ENCODE data around the gene SCART1. TPM values are rescaled to one million over a fixed set of nuclear protein-coding genes. Genes with fewer than 3 reads are reported as not detected.
"Not testable (repeated sequence)": the region's sequence is repeated elsewhere in the genome, so short reads cannot be mapped to it uniquely, and the experiment has no call there.

SCART1 gene
- total RNA-seq, 1 experiment from 2014 or later, result 1.2 TPM

- no peak for DNase-seq (ENCODE audit: extremely low read depth, low read depth)
Measured at GRCh38 chr10:133467286-133467911, 13.7 kb downstream of the SCART1 start.

GRCh38 chr10:133469205-133469604 is 15.5 kb downstream of the SCART1 start:
- DNase-seq (ENCODE audit: extremely low read depth, low read depth), result not testable (repeated sequence)

GRCh38 chr10:133471300-133472109 is 17.8 kb downstream of the SCART1 start:
- no peak for DNase-seq (ENCODE audit: extremely low read depth, low read depth)

GRCh38 chr10:133473270-133473669 is 19.5 kb downstream of the SCART1 start:
- no peak for DNase-seq (ENCODE audit: extremely low read depth, low read depth)

- DNase-seq (ENCODE audit: extremely low read depth, low read depth), result no peak
Measured at GRCh38 chr10:133474027-133474426, 20.3 kb downstream of the SCART1 start.

- no peak for DNase-seq (ENCODE audit: extremely low read depth, low read depth)
Measured at GRCh38 chr10:133474665-133475424, 21.1 kb downstream of the SCART1 start.

- DNase-seq (ENCODE audit: extremely low read depth, low read depth), result no peak
Measured at GRCh38 chr10:133475425-133475734, 21.6 kb downstream of the SCART1 start.

GRCh38 chr10:133475821-133476640 is 22.3 kb downstream of the SCART1 start:
- DNase-seq (ENCODE audit: extremely low read depth, low read depth), result no peak

GRCh38 chr10:133476641-133476990 is 22.9 kb downstream of the SCART1 start:
- no peak for DNase-seq (ENCODE audit: extremely low read depth, low read depth)

- DNase-seq (ENCODE audit: extremely low read depth, low read depth), result no peak
Measured at GRCh38 chr10:133481086-133481643, 27.4 kb downstream of the SCART1 start.

- no peak for DNase-seq (ENCODE audit: extremely low read depth, low read depth)
Measured at GRCh38 chr10:133481657-133482056, 27.9 kb downstream of the SCART1 start.

GRCh38 chr10:133484818-133485217 is 31.1 kb downstream of the SCART1 start:
- no peak for DNase-seq (ENCODE audit: extremely low read depth, low read depth)

GRCh38 chr10:133487085-133487484 is 33.3 kb downstream of the SCART1 start:
- no peak for DNase-seq (ENCODE audit: extremely low read depth, low read depth)

- DNase-seq (ENCODE audit: extremely low read depth, low read depth), result no peak
Measured at GRCh38 chr10:133488354-133488753, 34.6 kb downstream of the SCART1 start.

- no peak for DNase-seq (ENCODE audit: extremely low read depth, low read depth)
Measured at GRCh38 chr10:133489816-133490588, 36.3 kb downstream of the SCART1 start.

GRCh38 chr10:133493562-133493961 is 39.8 kb downstream of the SCART1 start:
- DNase-seq (ENCODE audit: extremely low read depth, low read depth), result not testable (repeated sequence)

GRCh38 chr10:133497363-133497762 is 43.6 kb downstream of the SCART1 start:
- not testable (repeated sequence) for DNase-seq (ENCODE audit: extremely low read depth, low read depth)

- not testable (repeated sequence) for DNase-seq (ENCODE audit: extremely low read depth, low read depth)
Measured at GRCh38 chr10:133499176-133499575, 45.4 kb downstream of the SCART1 start.

GRCh38 chr10:133500897-133501296 is 47.2 kb downstream of the SCART1 start:
- not testable (repeated sequence) for DNase-seq (ENCODE audit: extremely low read depth, low read depth)

- no peak for DNase-seq (ENCODE audit: extremely low read depth, low read depth)
Measured at GRCh38 chr10:133509700-133510099, 56.0 kb downstream of the SCART1 start.
